Osteoblast (primary cell): ENCODE results near the gene LRRC45. TPM values are rescaled to one million over a fixed set of nuclear protein-coding genes. Genes with fewer than 3 reads are reported as not detected.
A peak's percentile ranks its signal among the peaks of the same experiment; 100 is the strongest.

Experiments used
- DNase-seq: peaks from one replicate; pipeline ENCODE4 v3.0.0; 2011; ENCODE audit warnings: low spot score, mixed read lengths; ENCODE audit not compliant: insufficient read length; ENCODE audit errors: missing footprints
- H2AFZ ChIP-seq: 2 replicates; pipeline ENCODE4 v1.6.0; 2011; ENCODE audit warnings: mild to moderate bottlenecking, low read length
- H3K27ac ChIP-seq: 2 replicates; pipeline ENCODE4 v1.5.1; 2011; ENCODE audit warnings: mild to moderate bottlenecking, low read depth, low read length, moderate library complexity
- H3K27me3 ChIP-seq: 2 replicates; pipeline ENCODE4 v1.6.0; 2012; ENCODE audit warnings: mild to moderate bottlenecking, control low read depth, inconsistent platforms, low read length, moderate library complexity; ENCODE audit not compliant: insufficient read depth
- H3K36me3 ChIP-seq: 2 replicates; pipeline ENCODE4 v1.5.1; 2011; ENCODE audit warnings: mild to moderate bottlenecking, low read length, control low read depth, moderate library complexity; ENCODE audit not compliant: insufficient read depth
- H3K4me1 ChIP-seq: 2 replicates; pipeline ENCODE4 v1.5.1; 2011; ENCODE audit warnings: mild to moderate bottlenecking, low read length, control low read depth, moderate library complexity; ENCODE audit not compliant: insufficient read depth
- H3K4me2 ChIP-seq: 2 replicates; pipeline ENCODE4 v1.6.0; 2011; ENCODE audit warnings: mild to moderate bottlenecking, low read length; ENCODE audit not compliant: insufficient read depth
- H3K4me3 ChIP-seq: fragments of 200-600 bp; sonication (generic); 3 replicates; pipeline ENCODE4 v1.5.1; 2012; ENCODE audit warnings: mild to moderate bottlenecking, low read length, inconsistent platforms; ENCODE audit not compliant: insufficient read depth
- H3K79me2 ChIP-seq: 2 replicates; pipeline ENCODE4 v1.6.0; 2012; ENCODE audit warnings: mild to moderate bottlenecking, low read length, control low read depth, inconsistent platforms; ENCODE audit not compliant: insufficient read depth
- H3K9me3 ChIP-seq: 2 replicates; pipeline ENCODE4 v1.5.1; 2011; ENCODE audit warnings: low read depth, low read length, control low read depth
- H4K20me1 ChIP-seq: 2 replicates; pipeline ENCODE4 v1.6.0; 2012; ENCODE audit warnings: mild to moderate bottlenecking, low read length, control low read depth; ENCODE audit not compliant: insufficient read depth
- CTCF ChIP-seq: IDR thresholded peaks from 2 replicates; pipeline ENCODE4 v1.5.1; 2011; ENCODE audit warnings: mild to moderate bottlenecking, low read depth, low read length, moderate library complexity; ENCODE audit errors: extremely low read depth
- total RNA-seq: library from RNA; depleted of rRNA; stranded (reverse); fragments of >200 nt; gene quantifications from 2 replicates; pipeline ENCODE4 v1.2.3, GENCODE V29; 2012

Gene LRRC45
- total RNA-seq, 1 donor, result 13.4 TPM

GRCh38 chr17:82063424-82064415 lies 40.6 kb downstream of the LRRC45 start:
- Histone ChIP-seq H3K9me3 (no peaks in the 10 kb centered on the region), H3K27me3 (no peaks in the 10 kb centered on the region), H3K4me2 (peak overlapping the region; percentile 95), H3K79me2 (peaks cover 32% of the 10 kb centered on the region), H3K27ac (no peak overlapping the region), H3K4me3 (peak overlapping the region; percentile 88), H4K20me1 (peaks cover 7% of the 10 kb centered on the region), H2AFZ (no peak overlapping the region), H3K36me3 (peaks cover 41% of the 10 kb centered on the region), H3K4me1 (peaks cover 17% of the 10 kb centered on the region)
- TF ChIP-seq CTCF, result no peak
- peak; percentile 62 for DNase-seq

- TF ChIP-seq CTCF, result no peak
- peak overlapping the region; percentile 63 for H3K27ac ChIP-seq
- H3K4me2 ChIP-seq, result peak overlapping the region; percentile 95
- no peaks in the 10 kb centered on the region for H3K27me3 ChIP-seq
- H3K9me3 ChIP-seq, result no peaks in the 10 kb centered on the region
- peaks cover 32% of the 10 kb centered on the region for H3K79me2 ChIP-seq
- H3K36me3 ChIP-seq, result peaks cover 32% of the 10 kb centered on the region
- peak overlapping the region; percentile 88 for H3K4me3 ChIP-seq
- peaks cover 7% of the 10 kb centered on the region for H4K20me1 ChIP-seq
- peaks cover 17% of the 10 kb centered on the region for H3K4me1 ChIP-seq
- peak; percentile 93 for DNase-seq
- H2AFZ ChIP-seq, result no peak overlapping the region
These were observed 41.5 kb downstream of the LRRC45 start for GRCh38 chr17:82064433-82065192.

DNA sequence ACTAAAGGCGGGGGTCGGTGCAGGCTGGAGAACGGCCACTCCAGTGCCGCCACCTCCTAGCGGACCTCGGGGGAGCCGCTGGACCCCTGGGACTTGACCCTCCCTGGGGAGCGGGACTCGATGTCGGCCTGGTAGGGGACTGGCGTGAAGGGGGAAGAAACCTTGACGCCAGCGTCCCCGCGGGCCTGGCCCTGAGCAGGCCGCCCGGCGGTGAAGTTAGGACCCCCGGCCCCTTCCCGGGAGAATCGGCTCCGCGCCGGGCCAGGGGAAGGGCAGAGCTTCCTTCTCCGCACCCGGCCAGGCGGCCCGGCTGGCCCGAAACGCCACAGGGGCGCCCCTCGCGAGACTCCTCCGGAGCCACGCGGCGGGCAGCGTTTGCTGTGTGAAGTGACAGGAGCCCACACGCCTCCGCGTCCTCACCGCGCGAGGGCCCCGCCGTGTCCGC lies 42.1 kb downstream of the LRRC45 start:
- peaks cover 7% of the 10 kb centered on the region for H4K20me1 ChIP-seq
- H3K4me3 ChIP-seq, result peak overlapping the region; percentile 88
- H3K27me3 ChIP-seq, result no peaks in the 10 kb centered on the region
- peaks cover 29% of the 10 kb centered on the region for H3K36me3 ChIP-seq
- peaks cover 32% of the 10 kb centered on the region for H3K79me2 ChIP-seq
- no peak for TF ChIP-seq CTCF
- H3K4me1 ChIP-seq, result peaks cover 17% of the 10 kb centered on the region
- H2AFZ ChIP-seq, result peak overlapping the region; percentile 15
- DNase-seq, result peak; percentile 98
- H3K9me3 ChIP-seq, result no peaks in the 10 kb centered on the region
- H3K4me2 ChIP-seq, result peak overlapping the region; percentile 95
- peak overlapping the region; percentile 63 for H3K27ac ChIP-seq
